ENCODE results near the gene LRRC4.

The LRRC4 gene

DNA sequence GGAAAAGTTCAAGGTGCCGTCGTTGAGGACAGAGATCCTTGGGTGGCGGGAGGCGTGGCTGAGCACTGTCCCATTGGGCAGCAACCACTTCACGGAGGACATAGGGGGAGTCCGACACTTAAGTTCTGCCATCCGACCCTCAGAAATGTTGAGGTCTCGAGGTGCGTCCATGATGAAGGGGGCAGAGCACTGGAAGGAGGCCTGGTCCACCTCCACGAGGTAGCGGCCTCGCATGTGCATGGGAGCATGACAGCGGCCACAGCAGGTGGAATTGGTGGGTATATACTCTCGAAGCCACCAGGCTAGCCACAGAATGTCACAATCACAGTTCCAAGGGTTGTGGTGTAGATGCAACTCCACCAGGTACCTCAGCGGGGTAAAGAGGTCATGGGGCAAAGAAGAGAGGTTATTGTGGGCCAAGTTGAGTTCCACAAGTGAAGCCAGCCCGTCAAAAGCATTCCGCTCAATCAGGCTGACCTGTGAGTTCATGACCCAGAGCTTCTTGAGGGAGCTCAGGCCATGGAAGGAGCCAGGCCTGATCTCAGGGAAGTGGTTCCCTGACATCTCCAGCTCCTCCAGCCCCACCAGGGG, 1.7 kb downstream of the LRRC4 start:
- DNase-seq, result no peak

DNA sequence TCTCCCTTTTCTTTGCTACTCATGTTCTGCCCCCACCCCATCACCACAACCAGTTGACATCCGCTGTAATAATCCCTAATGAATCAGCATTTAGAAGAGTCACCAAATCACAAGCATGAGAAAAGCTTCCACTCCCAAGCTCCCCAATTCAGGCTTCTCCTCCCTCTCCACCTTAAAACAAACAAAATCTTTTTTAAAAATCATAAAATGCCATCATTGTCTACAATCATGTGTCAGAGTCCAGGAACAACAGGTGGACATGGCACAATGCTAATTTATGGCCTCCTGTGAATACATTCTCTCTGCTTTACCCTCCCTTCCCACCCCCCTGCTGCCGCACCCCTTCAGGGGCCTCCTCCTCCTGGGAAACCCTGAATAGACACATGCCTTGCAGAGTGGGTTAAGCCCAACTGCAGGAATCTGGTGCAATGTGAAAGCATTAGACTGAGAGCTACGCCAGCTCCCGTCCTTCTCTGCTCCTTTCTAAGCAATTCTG, 3.7 kb downstream of the LRRC4 start:
- DNase-seq, result no peak

DNA sequence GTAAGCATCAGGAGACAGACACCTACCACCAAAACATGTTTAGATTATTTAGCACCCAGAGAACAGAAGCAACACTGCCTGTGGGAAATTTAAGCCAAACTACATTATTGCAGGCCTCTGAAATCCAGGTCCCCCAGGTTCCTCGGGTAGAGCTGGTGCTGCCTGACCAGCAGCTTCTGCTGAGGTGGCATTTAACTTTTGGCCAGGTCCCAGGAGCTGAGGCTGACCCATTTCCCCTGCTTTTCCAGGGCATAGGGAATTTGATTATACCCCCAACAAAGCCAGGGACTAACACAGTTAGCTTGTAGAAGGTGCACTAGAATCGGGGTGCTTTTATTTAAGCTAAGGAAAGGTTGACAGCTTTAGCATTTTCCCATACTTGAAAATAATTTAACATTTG, 4.7 kb downstream of the LRRC4 start:
- DNase-seq, result no peak

DNA sequence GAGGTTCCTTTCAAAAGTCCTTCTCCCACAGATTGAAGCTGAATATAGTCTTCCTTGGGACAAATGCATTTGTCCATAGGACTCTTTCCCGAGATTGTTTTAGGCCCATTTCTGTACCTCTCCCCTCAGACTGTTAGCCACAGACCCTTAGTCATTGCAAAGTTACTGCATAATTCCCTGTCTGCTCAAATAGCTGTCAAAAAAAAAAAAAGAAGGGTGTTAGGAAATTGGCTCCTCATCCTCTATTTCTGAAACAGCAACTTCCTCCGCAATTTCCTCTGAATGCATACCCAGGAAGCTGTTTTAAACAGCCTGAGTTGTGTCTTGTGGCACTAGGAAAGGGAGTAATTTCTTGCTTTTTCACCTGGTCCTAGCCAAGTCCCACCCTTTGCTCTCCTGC, 5.4 kb downstream of the LRRC4 start:
- no peak for DNase-seq

DNA sequence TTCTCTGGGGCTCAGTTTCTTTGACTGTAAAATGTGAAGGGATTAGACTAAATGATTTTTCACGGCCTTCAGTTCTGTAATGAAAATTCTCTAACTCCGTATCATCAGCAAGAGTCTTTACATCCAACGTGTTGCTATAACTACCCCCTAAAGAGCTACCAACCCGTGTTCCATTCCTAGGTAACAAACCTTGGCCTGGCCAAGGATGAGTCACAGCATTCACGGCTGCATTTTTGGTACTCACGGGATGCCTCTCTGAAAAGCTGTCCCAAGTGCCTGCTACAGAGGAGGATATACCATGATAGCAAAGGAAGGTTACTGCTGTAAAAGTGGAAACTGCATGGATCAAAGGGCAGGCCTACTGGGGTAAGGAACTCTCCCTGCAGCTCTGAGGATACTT, 5.9 kb downstream of the LRRC4 start:
- no peak for DNase-seq

DNA sequence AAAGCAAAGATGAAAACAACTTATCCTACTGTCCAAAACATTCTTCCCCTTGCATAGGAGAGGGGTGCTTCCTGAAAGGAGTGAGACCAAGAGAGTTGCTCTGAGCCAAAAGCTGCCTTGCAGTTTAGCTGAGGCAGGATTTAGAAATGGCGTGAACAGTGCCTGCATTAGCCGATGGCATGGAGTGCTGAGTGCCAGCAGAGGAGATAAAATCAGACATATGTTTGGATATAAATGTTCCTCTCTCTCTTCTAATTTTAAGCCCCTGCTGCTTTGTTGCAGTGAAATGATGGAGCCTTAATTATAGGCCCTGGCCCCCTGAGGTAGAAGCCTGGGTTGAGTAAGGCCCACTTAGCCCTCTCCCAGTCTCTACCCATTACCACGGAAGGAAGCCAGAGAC, 7.1 kb downstream of the LRRC4 start:
- DNase-seq, result no peak

DNA sequence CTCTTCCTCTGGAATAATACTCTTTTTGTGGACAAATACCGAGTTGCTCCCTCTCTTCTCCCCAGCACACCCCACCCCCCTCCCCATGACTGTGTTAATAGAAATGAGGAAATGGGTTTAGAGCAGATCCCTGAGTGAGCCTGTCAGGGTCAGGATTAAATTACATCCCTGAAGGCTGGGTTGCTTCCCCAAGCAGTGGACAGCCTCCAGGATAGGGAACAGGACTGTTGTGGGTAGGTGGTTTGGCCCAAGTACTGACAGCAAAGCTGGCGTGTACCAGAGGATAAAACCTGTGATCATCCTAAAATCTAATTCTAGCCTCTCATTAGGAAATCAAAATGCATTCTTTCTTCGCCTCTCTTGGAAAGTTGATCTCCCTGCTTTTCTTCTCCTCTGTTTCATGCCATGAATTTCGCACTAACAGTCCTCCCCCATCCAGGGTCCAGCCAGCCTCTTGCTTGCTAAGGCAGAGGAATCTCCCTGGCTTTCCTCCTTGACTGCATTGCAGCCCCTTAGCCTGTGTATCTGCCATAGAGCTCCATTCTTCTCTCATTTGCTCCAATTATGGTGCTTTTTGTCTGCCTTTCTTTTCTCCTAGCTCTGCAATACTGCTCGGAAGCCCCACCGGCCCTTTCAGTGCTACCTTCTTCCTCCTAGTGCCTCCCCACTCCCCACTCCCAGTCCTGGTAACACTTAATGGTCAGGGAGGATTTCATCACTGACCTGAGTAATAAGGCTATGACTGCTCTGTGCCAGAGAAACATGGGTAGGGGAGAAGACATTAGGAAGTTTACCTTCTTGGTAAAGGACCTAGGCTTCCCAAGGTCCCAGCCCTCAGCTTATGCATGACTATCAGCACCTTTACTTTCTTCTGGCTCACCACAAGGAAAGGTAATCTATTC, 8.4 kb downstream of the LRRC4 start:
- no peak for DNase-seq

DNA sequence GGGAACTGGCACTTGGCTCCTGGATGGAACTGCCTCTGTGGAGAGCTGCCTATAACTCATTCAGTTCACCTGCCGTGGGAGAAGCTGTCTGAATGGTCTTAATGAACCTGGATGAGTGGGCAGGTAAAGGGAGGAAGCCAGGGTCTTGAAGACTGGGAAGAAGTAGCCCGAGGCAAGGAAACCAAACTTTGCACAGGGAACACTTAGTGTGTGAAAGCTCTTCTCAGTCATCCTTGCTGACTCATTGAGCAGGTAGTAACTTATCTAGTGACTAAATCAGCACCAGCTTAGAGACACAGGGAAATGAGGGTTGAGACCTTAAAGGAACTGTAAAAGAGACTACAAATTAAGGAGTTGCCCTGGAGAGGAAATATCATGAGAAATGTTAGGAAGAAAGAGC, 9.9 kb downstream of the LRRC4 start:
- DNase-seq, result no peak

DNA sequence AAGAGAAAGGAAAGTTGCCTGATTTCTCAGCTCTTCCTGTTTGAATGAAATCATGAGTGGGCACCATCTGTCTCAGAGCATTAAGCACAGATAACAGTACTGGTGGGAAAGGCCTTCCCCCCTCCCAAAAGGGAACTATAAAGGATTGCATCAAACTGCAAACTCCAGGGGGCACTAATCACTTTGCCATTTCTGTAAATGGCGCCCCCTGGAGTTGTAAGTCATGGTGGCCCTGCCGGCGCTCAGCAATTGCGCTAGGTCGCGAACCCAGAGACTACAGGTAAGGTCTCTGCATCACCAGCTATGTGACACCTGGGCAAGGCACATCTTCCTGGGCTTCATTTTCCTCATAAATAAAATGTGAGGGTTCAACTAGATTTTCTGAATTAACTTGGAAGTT, 11.1 kb downstream of the LRRC4 start:
- DNase-seq, result peak in 1 of 4 experiments; percentile 8

DNA sequence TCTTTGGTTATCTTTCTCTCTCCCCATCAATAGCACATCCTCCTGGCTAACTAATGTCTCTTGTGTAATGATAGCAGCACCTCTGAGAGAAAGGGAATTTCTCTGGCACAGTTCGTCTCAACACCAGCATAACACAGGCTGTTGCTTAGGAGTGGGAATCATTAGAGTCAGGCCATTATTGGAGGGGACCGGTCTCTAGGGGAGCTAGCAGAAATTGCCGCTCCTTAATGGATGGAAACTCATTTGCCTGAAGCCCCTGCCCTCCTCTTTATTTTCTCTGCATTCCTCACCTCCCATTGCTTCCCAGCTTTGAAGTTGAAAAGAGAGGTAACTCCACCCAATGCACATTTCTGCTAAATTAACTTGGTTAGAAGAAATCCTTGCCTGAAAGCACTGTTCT, 11.9 kb downstream of the LRRC4 start:
- DNase-seq, result no peak

DNA sequence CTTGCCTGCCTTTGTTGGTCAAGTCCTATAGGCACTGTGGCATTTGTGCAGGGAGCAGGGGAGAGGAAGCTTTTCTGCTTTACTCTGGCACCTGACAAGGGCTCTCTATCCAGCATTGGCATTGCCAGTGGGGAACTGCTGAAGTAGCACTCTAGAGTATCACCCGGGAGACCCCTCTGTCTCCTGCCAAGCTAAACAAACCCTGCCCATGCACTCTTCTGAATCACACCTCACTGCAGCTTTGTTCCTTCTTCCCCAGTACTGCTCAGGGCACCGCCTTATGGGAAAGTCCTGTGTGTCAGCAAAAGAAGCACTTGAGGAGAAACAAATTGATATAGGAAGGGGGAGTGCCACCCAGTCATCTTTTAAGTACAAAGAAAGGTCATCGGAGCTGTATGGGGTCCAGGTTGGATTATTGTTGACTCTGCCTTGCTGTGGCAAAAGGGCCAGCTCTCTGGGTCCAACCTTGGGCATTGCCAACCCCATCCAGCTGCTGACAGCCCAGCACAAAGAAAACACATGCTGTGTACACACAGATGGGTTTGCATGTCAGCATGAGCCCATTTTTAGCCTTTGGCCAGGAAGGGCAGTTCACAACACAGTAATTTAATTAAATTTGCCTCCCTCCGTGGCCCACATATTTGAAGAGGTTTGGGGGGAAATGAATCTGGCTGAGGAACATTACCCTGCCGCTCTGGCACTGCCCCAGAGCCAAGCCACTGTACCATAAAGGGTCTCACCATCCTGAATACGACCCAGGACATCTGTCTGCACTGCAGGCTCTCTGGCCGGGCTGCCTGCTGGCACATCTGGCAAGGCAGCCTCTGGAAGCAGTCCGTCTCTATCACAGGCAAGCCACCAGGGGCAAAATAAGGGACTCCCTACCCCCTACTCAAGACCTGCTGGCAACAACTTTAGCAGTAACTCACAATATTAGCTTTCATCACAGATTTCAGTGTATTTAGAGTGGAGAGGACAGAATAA, 13.1 kb downstream of the LRRC4 start:
- no peak for DNase-seq

DNA sequence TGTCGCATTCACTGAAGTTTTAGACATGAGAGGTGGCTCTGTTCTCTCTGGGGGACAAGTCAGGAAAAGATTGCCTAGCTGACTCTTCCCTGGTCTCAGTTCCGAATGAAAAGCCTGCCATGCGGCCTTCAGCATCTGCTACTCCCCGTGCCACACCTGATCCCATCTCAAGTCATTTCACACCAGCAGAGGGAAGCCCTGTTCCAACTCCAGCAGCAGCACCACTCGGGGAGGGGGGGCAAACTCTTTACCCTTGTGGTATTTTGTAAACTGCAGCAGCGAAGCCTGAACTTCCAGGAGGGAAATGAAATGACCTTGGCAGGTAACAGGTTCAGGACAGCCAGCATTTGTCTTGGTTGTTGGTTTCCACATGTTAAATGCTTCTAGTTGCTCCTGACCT, 13.8 kb downstream of the LRRC4 start:
- DNase-seq, result no peak

DNA sequence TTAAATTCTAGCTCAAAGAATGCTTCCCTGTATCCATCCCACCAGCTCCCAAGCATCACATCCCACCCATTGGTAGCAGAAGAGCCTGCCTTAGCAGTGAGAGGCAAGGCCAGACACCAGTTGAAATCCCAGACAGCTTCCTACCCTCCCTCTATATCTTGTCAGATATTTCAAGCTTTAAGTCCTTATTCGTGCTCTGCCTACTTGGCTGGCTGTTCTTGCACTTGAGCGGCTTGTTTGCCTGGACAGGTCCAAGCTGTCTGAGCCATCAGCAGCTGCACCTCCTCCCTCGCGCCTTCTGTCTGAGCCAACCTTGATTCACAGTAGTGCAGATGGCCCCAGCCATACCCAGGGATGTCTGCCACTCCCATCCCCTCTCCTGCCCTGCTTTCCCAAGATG, 16.4 kb downstream of the LRRC4 start:
- DNase-seq, result no peak

DNA sequence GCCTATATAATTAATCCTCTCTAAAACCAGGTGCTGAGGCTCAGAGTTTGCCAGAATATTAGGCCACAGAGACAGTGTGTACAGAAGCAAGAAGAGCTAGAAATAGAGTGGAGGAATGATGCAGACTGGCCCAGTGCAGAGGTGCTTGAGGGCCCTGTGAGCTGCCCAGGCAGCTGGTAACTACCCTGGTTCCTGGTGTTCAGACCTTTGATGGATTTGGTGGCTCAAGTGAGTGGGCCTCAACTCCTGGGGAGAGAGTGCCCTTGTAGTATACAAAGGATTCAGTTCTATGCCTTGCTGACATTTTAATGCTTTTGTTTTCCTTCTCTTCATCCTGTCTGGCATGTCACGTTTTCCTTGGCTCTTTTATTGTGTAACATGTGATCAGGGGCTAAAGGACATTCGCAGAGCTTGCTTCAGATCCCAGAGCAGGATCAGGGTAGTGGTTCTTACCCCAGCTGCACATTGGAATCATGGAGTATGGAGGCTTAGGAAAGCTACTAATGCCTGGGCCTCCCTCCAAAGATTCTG, 20.0 kb downstream of the LRRC4 start:
- DNase-seq, result no peak

DNA sequence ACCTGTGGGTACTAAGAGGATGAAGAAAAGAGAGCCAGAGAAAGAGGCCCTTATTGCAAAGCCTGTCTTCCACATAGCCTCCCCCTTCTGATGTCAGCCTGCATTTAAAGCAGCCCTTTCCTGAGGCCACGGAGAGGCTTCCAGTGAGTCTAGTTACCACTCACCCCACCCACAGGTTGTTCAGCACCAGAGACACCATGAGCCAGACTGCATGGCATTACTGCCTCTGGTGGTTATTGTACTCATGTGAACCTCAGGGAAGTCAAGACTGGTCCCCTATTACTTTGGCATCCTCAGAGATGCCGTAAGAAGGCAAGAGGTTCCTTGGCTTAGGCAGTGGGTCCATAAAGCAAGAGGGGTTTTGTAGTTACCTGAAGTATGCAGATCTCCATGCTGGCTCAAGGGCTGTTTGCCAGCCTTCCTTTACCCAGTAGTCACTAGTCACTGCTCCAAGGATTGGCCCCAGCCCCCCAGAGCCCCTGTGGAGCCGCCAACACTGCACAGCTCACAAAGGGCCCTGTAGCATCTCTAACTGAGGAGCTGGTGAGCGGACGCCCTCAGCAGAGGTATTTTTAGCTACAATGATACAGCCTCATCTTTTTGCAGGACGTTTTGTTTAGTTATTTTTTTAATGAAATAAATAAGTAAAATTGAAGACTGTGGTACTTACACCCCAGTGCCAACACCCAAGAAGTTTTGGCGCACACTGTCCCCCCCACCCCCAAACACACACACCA, 20.7 kb downstream of the LRRC4 start:
- DNase-seq, result no peak

DNA sequence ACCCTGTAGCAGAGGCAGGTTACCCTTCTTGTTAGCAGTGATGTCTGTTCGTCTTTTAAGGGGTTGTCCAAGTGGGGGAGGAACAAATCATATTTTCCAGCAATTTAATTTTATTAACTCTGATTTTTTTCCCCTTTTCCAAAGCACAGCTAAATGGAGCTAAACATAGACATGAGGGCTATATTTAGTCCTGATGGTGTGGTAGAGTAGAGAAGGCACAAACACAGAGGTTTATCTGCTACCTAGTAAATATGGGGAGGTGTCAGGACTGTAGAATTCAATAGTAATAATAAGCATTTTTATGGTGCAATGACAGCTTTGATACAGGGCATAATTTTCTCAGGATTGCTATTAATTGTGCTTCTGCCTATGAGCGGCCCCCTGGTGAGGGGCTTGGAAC, 22.5 kb downstream of the LRRC4 start:
- no peak for DNase-seq

DNA sequence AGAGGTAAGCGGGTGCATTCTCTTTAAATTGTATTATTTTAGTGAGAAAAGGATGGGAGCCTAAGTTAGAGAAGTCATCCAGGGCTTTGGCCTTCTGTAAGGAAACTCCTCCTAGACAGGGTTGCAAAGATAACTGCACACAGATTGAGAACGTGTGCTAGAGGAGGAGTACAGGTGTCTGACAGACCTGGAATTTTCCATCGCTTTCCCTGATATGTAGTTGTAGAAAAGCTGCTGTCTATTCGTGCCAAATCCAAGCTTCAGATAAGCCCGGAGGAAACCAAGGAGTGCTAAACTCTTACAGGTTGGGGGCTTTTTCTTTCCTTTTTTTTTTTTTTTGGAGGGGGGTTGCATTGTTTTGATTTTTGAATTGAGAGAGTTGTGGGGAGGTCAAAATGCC, 23.1 kb downstream of the LRRC4 start:
- no peak for DNase-seq

DNA sequence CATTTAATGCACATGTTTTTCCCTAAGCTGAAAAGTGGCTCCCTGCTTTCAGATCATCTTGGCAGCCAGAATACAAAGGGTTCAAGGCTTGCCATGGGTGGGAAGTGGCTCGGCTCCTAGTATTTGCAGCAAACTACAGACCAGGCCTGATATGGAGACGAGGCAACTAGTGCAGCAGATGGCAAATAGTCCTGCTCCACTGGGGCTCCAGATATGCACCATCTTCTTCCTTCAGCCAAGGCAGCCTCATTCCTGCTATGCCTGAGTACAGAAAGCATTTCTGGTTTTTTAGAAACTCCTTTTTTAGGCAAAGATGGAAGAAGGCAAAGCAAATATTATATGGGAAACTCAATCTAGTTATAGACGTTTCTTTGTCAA, 23.9 kb downstream of the LRRC4 start:
- DNase-seq, result no peak

DNA sequence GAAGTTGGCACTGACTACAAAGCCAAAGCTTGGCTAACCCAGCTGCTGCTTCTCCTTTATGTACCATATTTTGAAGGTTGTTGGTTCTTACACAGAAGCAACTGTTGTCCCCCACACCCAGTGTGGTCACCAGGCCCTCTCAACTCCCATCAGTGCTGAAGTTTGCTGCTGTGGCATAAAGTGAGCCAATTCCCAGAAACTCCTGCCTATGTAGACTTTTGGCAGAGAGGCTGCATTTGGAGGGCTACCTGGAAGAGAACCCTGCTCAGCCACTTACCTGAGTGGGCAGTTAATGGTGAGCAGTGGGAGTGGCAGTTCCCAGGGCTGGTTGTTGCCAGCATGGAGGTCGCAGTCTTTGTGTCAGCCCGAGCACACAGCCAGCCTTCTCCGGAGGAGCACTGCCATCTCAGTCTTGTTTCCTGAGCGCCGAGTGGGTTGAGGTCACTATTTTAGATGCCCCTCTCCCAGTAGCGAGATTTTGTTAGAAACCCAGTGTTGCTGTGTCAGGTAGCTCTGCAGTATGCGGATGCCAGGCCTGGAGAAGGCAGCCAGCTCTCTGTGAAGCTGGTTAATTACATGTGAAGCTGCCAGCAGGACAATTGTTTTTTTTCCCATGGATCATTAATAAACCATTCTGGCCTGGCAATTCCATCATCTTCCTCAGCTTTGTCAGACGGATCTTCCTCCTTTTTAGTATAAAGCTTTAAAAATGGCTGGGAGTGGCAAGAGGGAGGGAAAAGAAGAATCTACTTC, 24.5 kb downstream of the LRRC4 start:
- DNase-seq, result no peak

DNA sequence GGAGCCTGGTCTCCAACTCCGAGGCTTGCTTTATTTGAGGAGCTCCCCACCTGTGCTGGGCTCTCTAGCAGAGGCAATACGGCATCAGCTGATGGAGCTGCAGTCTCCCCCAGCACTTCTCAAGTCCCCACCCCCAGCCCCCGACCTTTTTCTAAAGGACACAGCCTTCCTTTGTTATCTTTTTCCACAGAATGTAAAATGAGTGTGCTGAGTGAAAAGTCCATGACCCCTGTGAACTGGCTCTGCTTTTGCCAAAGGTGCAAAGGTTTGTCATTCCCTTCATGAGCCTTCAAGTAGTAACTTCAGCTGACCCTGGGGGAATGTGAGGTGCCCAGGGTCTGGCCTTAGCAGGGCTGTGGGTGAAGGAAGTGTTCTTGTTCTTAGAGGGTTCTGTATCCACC, 25.5 kb downstream of the LRRC4 start:
- no peak for DNase-seq

DNA sequence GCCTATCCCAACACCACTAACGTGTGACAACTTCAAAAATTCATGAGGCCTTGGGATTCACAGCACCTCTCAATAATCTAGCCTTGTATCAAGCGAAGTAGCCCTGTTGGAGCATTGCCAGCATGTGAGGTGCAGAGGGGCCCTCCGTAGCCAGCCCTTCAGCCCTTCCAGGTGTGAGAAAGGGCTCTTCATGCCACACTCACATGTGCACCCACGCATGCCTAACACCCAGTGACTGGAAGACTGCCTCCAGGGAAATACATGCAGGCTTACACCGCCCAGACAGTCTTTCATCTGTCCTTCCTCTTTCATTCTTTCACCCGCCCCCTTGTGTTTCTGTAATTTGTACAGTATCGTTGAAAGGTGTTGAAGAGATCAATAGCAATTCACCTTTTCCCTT, 26.1 kb downstream of the LRRC4 start:
- no peak for DNase-seq

DNA sequence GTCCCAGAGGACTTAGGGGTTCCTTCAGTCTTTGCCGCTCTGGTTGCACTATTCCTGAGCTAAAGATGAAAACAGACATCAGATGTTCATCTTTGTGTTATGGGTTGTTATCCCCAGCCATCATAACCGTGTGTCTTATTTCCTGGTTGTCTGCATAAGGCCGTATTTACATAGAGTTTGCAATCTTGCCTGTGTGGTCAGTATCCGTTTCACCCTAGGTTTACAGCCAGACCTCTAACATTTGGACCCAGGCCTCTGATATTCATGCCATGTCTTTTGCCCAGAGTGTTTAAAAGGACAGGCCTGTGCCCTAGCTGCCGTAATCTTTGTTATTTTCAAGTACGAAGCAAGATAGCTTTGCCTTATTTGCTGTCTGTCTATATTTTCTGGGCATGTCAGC, 26.6 kb downstream of the LRRC4 start:
- no peak for DNase-seq

Data from activated CD4-positive, CD25-positive, alpha-beta regulatory T cell (primary cell).